ENCODE data around the gene EIF2B2. TPM values are rescaled to one million over a fixed set of nuclear protein-coding genes. Genes with fewer than 3 reads are reported as not detected.

EIF2B2 gene
- total RNA-seq, 1 experiment from 2014 or later, result 50.5 TPM

DNA sequence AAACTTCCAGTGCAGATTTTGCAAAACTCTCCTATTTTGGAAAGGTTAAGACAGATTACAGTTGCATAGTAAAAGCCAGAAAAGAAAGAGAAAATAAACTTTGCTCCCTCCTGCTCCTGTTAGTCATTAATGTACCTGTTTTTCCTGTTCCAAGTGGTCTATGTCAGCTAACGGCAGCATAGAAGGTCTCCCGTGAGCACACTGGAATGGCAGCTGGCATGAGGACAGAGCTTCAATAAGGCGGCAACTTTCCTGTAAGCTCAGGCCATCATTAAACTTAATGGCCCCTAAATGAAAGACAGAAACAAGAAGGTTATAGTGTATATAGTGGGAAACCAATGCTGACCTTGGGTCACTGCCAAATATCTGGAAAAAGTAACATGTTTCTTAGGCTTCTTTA lies 16.0 kb downstream of the EIF2B2 start:
- DNase-seq (ENCODE audit: low spot score) (no peak), ATAC-seq (no peak)
- CTCF ChIA-PET, result interaction anchor here (1.8 kb wide), 1 partner anchor 158 kb away, joined by 6 read pairs; no protein-coding TSS in a partner anchor
- no peak overlapping the region for H3K4me3 Mint-ChIP-seq
- no peaks in the 10 kb centered on the region for H3K9me3 Mint-ChIP-seq
- POLR2A ChIA-PET, result no interaction called here
- H3K27me3 Mint-ChIP-seq (ENCODE audit: low read depth), result no peaks in the 10 kb centered on the region
- peaks cover 38% of the 10 kb centered on the region for H3K36me3 Mint-ChIP-seq
- TF ChIP-seq ZNF138 (CRISPR knock-in tag; conservative IDR thresholded peaks at IDR 0.05), result no peak
- no peak for TF ChIP-seq TEAD4 (CRISPR knock-in tag; IDR thresholded peaks at IDR 0.05)
- no peak for TF ChIP-seq ESRRA (CRISPR knock-in tag; IDR thresholded peaks at IDR 0.05; ENCODE audit: borderline replicate concordance)
- no peak for TF ChIP-seq AFF4 (CRISPR knock-in tag; IDR thresholded peaks at IDR 0.05; ENCODE audit: borderline replicate concordance)
- no peak for TF ChIP-seq NR1H2 (CRISPR knock-in tag; IDR thresholded peaks at IDR 0.05)
- TF ChIP-seq ZNF671 (CRISPR knock-in tag; IDR thresholded peaks at IDR 0.05), result no peak
- TF ChIP-seq, protein P1, sequence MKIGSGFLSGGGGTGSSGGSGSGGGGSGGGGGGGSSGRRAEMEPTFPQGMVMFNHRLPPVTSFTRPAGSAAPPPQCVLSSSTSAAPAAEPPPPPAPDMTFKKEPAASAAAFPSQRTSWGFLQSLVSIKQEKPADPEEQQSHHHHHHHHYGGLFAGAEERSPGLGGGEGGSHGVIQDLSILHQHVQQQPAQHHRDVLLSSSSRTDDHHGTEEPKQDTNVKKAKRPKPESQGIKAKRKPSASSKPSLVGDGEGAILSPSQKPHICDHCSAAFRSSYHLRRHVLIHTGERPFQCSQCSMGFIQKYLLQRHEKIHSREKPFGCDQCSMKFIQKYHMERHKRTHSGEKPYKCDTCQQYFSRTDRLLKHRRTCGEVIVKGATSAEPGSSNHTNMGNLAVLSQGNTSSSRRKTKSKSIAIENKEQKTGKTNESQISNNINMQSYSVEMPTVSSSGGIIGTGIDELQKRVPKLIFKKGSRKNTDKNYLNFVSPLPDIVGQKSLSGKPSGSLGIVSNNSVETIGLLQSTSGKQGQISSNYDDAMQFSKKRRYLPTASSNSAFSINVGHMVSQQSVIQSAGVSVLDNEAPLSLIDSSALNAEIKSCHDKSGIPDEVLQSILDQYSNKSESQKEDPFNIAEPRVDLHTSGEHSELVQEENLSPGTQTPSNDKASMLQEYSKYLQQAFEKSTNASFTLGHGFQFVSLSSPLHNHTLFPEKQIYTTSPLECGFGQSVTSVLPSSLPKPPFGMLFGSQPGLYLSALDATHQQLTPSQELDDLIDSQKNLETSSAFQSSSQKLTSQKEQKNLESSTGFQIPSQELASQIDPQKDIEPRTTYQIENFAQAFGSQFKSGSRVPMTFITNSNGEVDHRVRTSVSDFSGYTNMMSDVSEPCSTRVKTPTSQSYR (CRISPR knock-in tag; IDR thresholded peaks at IDR 0.05), result no peak
- TF ChIP-seq NR3C1 (CRISPR knock-in tag; conservative IDR thresholded peaks at IDR 0.05; ENCODE audit: low read depth), result no peak
- H3K27ac Mint-ChIP-seq, result no peak overlapping the region
- H3K4me1 Mint-ChIP-seq, result no peaks in the 10 kb centered on the region

DNA sequence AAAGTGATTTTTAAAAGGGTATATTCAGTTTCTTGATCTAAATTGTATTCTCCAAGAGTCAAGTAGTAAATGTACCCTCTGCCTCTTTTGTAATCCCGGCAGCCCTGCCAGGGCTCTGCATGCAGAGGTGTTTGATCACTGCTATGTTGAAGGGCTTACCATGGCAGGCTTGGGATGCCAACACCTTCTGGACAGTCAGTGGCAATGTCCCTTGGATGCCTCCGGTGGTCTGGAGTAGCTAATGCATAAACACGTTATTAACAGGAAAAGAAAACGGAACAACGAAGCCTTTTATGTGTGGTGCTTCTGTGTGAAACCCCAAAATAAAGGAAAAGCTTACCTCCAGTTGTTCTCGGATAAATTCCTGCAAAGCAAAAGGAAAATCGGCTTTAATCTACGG lies 19.9 kb downstream of the EIF2B2 start:
- ChIA-PET CTCF (interaction anchor here (0.6 to 6.2 kb wide), 24 partner anchors 13 to 218 kb away, joined by 3 to 40 read pairs (median 4); partner anchors contain the start of genes ACYP1, PGF, RPS6KL1 and ZC2HC1C), POLR2A (no interaction called here)
- no peaks in the 10 kb centered on the region for H3K9me3 Mint-ChIP-seq
- TF ChIP-seq CTCF (IDR thresholded peaks at IDR 0.05), result peak; percentile 17; the same call in 1 of the 2 replicates
- TF ChIP-seq ZNF396 (CRISPR knock-in tag; IDR thresholded peaks at IDR 0.05; ENCODE audit: borderline replicate concordance), result no peak
- no peak overlapping the region for H3K27ac Mint-ChIP-seq
- H3K4me3 Mint-ChIP-seq, result no peak overlapping the region
- H3K4me1 Mint-ChIP-seq, result no peaks in the 10 kb centered on the region
- peaks cover 23% of the 10 kb centered on the region for H3K36me3 Mint-ChIP-seq
- peak; percentile 83 for ATAC-seq
- no peaks in the 10 kb centered on the region for H3K27me3 Mint-ChIP-seq (ENCODE audit: low read depth)
- DNase-seq (ENCODE audit: low spot score), result peak; percentile 48

GRCh38 chr14:75023108-75023507 lies 20.4 kb downstream of the EIF2B2 start:
- Mint-ChIP-seq H3K27ac (no peak overlapping the region), H3K27me3 (ENCODE audit: low read depth) (no peaks in the 10 kb centered on the region), H3K9me3 (no peaks in the 10 kb centered on the region), H3K4me1 (no peaks in the 10 kb centered on the region), H3K36me3 (peaks cover 22% of the 10 kb centered on the region), H3K4me3 (no peak overlapping the region)
- DNase-seq (ENCODE audit: low spot score) (no peak), ATAC-seq (no peak)
- POLR2A ChIA-PET, result no interaction called here
- CTCF ChIA-PET, result interaction anchor here (0.6 to 6.2 kb wide), 24 partner anchors 12 to 219 kb away, joined by 3 to 40 read pairs (median 4); partner anchors contain the start of genes ACYP1, PGF, RPS6KL1 and ZC2HC1C
- no peak for TF ChIP-seq E2F4 (CRISPR knock-in tag; IDR thresholded peaks at IDR 0.05; ENCODE audit: borderline replicate concordance, low read depth)
- no peak for TF ChIP-seq ZNF425 (CRISPR knock-in tag; conservative IDR thresholded peaks at IDR 0.05)
- no peak for TF ChIP-seq RORB (CRISPR knock-in tag; IDR thresholded peaks at IDR 0.05)
- TF ChIP-seq ZNF232 (CRISPR knock-in tag; IDR thresholded peaks at IDR 0.05), result no peak
- TF ChIP-seq, protein P2, sequence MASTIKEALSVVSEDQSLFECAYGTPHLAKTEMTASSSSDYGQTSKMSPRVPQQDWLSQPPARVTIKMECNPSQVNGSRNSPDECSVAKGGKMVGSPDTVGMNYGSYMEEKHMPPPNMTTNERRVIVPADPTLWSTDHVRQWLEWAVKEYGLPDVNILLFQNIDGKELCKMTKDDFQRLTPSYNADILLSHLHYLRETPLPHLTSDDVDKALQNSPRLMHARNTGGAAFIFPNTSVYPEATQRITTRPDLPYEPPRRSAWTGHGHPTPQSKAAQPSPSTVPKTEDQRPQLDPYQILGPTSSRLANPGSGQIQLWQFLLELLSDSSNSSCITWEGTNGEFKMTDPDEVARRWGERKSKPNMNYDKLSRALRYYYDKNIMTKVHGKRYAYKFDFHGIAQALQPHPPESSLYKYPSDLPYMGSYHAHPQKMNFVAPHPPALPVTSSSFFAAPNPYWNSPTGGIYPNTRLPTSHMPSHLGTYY (CRISPR knock-in tag; IDR thresholded peaks at IDR 0.05), result no peak
- TF ChIP-seq KAT7 (CRISPR knock-in tag; IDR thresholded peaks at IDR 0.05; ENCODE audit: borderline replicate concordance), result no peak

Measured in WTC11 (cell line).